ENCODE data around the gene SLC5A10.

The SLC5A10 gene

DNA sequence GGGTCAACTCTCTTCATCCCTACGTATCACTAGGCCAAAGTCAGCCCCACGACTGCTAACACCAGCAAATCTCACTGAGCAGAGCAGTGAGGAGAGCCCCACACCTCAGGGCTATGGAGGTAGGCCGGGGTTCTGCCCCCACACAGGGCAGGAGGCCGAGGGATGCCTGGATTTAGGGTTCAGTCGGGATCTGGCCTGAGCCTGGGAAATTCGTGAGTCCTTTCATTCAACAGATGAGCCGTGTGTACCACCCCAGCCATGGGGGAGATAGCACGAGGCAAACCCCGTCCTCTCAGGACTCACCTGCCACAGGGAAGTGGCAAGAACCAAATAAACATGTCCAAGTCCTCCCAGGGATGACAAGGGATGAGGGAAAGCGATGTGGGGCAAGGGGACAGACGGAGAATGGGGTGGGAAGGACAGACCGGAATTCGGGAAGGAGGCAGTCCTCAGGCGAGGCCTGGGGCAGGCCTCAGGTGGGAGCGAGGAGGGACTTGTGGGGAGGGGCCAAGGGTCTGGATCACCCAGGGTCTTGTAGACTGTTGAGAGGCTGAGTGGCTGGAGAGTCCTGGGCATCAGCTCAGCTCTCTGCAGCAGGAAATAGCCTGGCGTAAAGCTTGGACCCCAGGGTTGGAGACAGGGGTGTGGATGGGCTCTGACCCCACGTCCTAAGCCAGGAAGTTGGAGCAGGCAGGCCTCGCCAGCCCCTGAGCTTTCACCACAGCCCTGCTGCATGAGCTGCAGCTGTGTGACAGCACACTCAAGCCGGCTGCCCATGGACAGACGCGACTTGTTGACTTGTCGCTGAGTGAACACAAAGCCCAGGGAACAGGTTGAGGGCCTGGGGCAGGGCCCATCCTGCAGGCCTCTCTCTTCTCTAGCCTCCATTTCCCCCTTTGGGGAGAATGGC, 60.5 kb downstream of the SLC5A10 start:
- no peak overlapping the region for H3K4me3 ChIP-seq (ENCODE audit: low read depth, low read length)
- TF ChIP-seq, protein P1, sequence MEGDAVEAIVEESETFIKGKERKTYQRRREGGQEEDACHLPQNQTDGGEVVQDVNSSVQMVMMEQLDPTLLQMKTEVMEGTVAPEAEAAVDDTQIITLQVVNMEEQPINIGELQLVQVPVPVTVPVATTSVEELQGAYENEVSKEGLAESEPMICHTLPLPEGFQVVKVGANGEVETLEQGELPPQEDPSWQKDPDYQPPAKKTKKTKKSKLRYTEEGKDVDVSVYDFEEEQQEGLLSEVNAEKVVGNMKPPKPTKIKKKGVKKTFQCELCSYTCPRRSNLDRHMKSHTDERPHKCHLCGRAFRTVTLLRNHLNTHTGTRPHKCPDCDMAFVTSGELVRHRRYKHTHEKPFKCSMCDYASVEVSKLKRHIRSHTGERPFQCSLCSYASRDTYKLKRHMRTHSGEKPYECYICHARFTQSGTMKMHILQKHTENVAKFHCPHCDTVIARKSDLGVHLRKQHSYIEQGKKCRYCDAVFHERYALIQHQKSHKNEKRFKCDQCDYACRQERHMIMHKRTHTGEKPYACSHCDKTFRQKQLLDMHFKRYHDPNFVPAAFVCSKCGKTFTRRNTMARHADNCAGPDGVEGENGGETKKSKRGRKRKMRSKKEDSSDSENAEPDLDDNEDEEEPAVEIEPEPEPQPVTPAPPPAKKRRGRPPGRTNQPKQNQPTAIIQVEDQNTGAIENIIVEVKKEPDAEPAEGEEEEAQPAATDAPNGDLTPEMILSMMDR (IDR thresholded peaks at IDR 0.05; ENCODE audit: low read depth, low read length, missing control alignments) = no peak
- DNase-seq (ENCODE audit: low read depth) = no peak
- in situ Hi-C loops (cut with HindIII; ENCODE audit: low sequenced_read_pairs) = no loop called here

DNA sequence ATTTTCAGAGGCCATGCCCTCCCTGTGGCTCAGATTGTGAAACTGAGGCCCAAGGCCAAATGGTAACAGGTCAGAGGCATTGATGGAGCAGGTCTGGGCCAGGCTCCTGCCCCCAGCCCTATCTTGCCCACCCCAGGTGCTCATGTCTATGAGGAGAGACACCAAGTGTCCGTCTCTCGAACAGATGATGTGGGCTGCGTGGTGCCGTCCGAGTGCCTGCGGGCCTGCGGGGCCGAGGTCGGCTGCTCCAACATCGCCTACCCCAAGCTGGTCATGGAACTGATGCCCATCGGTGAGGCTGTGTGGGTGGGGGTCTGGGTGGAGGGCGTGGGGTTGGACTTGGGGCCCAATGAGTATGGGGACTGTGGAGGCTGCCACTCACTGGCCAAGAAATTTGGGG, 61.3 kb downstream of the SLC5A10 start:
- no peak overlapping the region for H3K4me3 ChIP-seq (ENCODE audit: low read depth, low read length)
- TF ChIP-seq, protein P1 (IDR thresholded peaks at IDR 0.05; ENCODE audit: low read depth, low read length, missing control alignments) = no peak
- in situ Hi-C loops (cut with HindIII; ENCODE audit: low sequenced_read_pairs) = no loop called here
- DNase-seq (ENCODE audit: low read depth) = no peak

DNA sequence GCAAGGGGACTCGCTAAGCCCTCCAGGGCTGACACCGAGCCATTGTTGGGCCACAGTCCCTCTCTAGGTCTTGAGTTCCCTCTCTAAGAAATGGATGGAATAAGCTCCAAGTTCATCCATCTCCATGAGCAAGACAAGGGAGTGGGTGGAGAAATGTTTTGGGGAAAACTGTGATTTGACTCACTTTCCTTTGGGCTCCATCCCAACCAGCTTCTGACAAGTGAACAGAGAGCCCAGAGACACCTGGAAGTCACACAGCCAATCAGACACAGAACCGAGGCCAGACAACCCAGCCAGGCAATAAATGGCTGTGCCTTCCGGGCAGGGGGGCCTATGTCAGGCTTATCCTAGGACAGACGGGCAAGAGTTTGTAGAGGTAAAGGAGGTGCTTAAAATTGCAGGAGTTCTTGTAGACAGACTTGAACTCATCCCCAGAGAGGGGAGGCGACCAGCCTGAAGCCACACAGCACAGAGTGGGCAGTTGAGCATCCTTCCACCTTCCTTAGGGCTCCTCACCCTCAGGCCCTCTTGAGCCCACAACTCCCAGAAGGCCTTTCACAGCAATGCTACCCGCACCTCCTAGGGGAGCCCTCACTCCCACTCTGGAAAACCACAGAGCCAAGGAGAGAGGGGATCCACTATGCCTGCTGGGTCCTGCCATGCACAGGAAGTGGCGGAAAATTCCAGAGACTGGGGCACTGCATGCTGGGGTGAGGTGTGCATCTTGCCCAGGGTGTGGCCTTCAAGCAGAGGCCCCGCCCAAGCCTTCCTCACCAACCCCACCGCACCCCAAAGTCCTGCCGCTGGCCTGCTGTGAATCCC, 62.1 kb downstream of the SLC5A10 start:
- no peak for DNase-seq (ENCODE audit: low read depth)
- in situ Hi-C loops (cut with HindIII; ENCODE audit: low sequenced_read_pairs) = no loop called here
- no peak overlapping the region for H3K4me3 ChIP-seq (ENCODE audit: low read depth, low read length)
- TF ChIP-seq, protein P1 (IDR thresholded peaks at IDR 0.05; ENCODE audit: low read depth, low read length, missing control alignments) = no peak

DNA sequence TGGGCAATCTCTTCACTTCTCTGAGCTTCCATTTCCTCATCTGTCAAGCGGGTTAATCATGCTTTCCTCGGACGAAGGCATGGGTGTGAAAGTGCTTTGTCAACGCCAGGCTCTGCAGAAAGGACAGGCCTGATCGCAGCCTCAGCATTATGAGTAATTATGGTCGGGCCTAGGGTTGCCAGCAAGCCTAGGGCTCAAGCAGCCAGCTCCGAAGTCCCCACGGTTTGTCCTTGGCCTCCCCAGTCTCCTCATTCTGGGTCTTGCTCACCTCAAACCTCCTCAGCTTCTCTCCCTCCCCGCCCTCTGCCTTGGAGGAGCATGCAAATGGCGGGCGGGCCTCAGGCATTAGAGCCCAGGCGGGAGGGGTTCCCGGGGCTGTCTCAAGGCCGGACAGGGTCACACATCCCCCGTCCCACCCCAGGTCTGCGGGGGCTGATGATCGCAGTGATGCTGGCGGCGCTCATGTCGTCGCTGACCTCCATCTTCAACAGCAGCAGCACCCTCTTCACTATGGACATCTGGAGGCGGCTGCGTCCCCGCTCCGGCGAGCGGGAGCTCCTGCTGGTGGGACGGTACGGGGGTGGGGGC, 62.8 kb downstream of the SLC5A10 start:
- no peak for DNase-seq (ENCODE audit: low read depth)
- H3K4me3 ChIP-seq (ENCODE audit: low read depth, low read length) = no peak overlapping the region
- in situ Hi-C loops (cut with HindIII; ENCODE audit: low sequenced_read_pairs) = no loop called here
- TF ChIP-seq, protein P1 (IDR thresholded peaks at IDR 0.05; ENCODE audit: low read depth, low read length, missing control alignments) = no peak

DNA sequence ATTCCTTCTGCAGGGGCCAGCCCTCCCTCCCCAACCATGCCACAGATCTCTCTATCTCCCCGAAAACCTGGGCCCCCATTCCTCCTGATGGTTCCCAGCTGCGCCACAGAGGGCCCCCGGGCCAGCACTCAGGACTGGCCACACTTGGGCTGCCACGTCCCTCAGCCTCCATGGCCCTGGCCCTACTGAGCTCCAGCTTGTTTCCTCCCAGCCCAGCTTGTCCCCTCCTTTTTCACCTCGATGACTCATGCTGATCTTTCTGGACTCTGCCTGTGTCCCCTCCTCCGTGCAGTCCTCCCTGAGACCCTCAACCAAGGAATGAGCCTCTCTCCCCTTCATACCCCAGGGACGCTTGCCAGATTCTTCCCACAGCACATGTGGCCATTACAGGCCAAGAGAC, 63.5 kb downstream of the SLC5A10 start:
- in situ Hi-C loops (cut with HindIII; ENCODE audit: low sequenced_read_pairs) = no loop called here
- no peak for DNase-seq (ENCODE audit: low read depth)
- TF ChIP-seq, protein P1 (IDR thresholded peaks at IDR 0.05; ENCODE audit: low read depth, low read length, missing control alignments) = no peak
- H3K4me3 ChIP-seq (ENCODE audit: low read depth, low read length) = no peak overlapping the region

DNA sequence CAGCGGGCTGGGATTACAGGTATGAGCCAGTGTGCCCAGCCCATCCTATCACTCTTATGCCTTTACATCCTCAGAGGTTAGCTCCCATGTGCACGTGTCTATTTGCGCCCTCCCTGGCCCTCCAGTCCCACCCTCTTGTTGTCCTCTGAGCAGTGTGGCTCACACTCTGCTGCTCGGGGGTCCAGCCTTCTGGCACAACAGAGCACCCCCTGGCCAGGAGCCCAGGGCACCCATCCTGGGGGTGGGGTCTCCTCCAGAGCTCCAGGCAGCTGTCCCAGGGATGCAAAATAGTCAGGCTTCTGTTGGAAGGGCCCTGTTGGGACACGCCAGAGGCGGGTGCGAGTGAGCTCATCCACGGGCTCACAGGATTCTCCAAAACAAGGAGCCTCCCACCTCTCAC, 64.3 kb downstream of the SLC5A10 start:
- in situ Hi-C loops (cut with HindIII; ENCODE audit: low sequenced_read_pairs) = no loop called here
- no peak for DNase-seq (ENCODE audit: low read depth)
- TF ChIP-seq, protein P1 (IDR thresholded peaks at IDR 0.05; ENCODE audit: low read depth, low read length, missing control alignments) = no peak
- no peak overlapping the region for H3K4me3 ChIP-seq (ENCODE audit: low read depth, low read length)

All from astrocyte of the cerebellum (primary cell).